PFSK-1 (cell line): Measurements from ENCODE around the gene ASPA.

Experiments used
- FOXP2 ChIP-seq: optimal IDR thresholded peaks from 2 replicates; pipeline ENCODE3; 2011; ENCODE audit warnings: borderline replicate concordance, control low read depth, inconsistent platforms; ENCODE audit not compliant: insufficient read depth; ENCODE audit errors: extremely low read length, extremely low read depth
- POLR2AphosphoS5 ChIP-seq: IDR thresholded peaks from 2 replicates; pipeline ENCODE4 v1.6.1; 2012; ENCODE audit warnings: low read depth, mild to moderate bottlenecking, control low read depth, low read length, moderate library complexity
- REST ChIP-seq, 2 experiments: IDR thresholded peaks; 2 replicates each; pipeline versions ENCODE4 v1.6.1 to v1.8.0; 2011 to 2012; ENCODE audit warnings: low read depth in 2 of 2, low read length in 2 of 2, control low read depth in 1 of 2, inconsistent platforms in 1 of 2, mild to moderate bottlenecking in 1 of 2, moderate library complexity in 1 of 2; ENCODE audit not compliant: insufficient read depth in 1 of 2
- SIN3A ChIP-seq: IDR thresholded peaks from 2 replicates; pipeline ENCODE4 v1.6.1; 2012; ENCODE audit warnings: mild to moderate bottlenecking, low read length, moderate library complexity, borderline replicate concordance; ENCODE audit not compliant: insufficient read depth
- TAF1 ChIP-seq: IDR thresholded peaks from 2 replicates; pipeline ENCODE4 v1.6.1; 2012; ENCODE audit warnings: low read length, control low read depth, borderline replicate concordance; ENCODE audit not compliant: insufficient read depth

DNA sequence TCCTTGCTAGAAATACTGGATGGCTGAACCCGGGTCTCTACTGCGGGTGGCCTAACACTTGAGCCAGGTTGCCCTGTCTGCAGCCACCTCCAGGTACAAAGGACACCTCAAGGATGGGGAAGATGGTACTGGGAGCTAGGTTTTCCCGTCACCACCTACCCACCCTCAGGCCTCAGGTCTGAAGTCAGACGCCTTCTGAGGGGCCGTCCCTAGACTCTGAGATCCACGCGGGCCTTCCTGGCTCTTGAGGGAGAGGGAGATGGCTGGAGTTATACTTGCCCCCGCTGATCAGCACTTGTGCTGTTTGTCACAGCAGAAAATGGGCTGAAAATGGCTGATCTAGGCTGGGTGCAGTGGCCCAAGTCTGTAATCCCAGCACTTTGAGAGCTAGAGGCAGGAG lies 71.2 kb downstream of the ASPA start:
- TF ChIP-seq REST (IDR thresholded peaks at IDR 0.05; ENCODE audit: insufficient read depth in 1 of 2, low read depth in 2 of 2, low read length in 2 of 2) (no peak), POLR2AphosphoS5 (no peak), SIN3A (no peak), TAF1 (no peak), FOXP2 (no peak)
